Neural progenitor cell (in vitro differentiated cells): Measurements from ENCODE around the gene CDC14A.

ENCODE experiments used
- EZH2 ChIP-seq: fragments of 200-600 bp; sonication (generic); IDR thresholded peaks from 2 replicates; pipeline ENCODE4 v1.6.1; 2017; ENCODE audit warnings: antibody characterized with exemption, mild to moderate bottlenecking, moderate library complexity
- TF ChIP-seq, protein P1 (sequence below): fragments of 200-600 bp; sonication (generic); IDR thresholded peaks from 2 replicates; pipeline ENCODE4 v1.5.1; 2017; ENCODE audit warnings: antibody characterized with exemption, mild to moderate bottlenecking

DNA sequence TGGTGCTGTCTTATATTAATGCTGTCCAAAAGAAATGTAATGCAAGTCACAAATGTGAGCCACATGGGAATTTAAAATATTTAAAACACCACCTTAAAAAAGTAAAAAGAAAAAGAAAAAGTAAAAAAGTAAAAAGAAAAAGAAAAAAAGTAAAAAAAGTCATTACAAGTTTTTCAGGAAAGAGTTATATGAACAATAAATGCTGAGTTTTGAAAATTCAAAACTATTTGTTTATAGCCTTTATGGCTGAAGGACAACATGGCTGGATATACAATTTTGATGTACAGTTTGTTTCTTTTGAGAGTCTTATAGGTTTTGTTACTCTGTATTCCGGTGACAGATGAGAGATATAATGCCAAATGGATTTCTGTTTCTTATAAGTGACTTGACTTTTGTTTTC, 214.8 kb downstream of the CDC14A start:
- TF ChIP-seq, protein P1, sequence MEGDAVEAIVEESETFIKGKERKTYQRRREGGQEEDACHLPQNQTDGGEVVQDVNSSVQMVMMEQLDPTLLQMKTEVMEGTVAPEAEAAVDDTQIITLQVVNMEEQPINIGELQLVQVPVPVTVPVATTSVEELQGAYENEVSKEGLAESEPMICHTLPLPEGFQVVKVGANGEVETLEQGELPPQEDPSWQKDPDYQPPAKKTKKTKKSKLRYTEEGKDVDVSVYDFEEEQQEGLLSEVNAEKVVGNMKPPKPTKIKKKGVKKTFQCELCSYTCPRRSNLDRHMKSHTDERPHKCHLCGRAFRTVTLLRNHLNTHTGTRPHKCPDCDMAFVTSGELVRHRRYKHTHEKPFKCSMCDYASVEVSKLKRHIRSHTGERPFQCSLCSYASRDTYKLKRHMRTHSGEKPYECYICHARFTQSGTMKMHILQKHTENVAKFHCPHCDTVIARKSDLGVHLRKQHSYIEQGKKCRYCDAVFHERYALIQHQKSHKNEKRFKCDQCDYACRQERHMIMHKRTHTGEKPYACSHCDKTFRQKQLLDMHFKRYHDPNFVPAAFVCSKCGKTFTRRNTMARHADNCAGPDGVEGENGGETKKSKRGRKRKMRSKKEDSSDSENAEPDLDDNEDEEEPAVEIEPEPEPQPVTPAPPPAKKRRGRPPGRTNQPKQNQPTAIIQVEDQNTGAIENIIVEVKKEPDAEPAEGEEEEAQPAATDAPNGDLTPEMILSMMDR: no peak
- TF ChIP-seq EZH2: no peak
